ENCODE data around the gene MTA3.

DNA sequence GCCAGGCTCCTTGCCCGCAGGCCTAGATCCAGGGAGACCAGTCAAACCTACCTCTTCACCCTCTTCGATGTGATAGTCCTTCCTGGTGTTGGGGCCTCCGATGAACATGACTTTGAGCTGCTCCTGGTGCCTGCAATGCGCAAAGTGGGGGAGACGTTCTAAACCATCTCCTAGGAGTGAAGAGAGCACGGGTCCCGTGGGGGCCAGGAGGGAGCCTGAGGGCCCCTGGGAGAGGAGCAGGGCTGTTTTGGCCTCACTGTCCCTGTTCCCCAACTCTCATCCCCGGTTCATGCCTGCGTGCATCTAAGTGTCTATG is 220.0 kb downstream of the MTA3 start:
- TF ChIP-seq, protein P1, sequence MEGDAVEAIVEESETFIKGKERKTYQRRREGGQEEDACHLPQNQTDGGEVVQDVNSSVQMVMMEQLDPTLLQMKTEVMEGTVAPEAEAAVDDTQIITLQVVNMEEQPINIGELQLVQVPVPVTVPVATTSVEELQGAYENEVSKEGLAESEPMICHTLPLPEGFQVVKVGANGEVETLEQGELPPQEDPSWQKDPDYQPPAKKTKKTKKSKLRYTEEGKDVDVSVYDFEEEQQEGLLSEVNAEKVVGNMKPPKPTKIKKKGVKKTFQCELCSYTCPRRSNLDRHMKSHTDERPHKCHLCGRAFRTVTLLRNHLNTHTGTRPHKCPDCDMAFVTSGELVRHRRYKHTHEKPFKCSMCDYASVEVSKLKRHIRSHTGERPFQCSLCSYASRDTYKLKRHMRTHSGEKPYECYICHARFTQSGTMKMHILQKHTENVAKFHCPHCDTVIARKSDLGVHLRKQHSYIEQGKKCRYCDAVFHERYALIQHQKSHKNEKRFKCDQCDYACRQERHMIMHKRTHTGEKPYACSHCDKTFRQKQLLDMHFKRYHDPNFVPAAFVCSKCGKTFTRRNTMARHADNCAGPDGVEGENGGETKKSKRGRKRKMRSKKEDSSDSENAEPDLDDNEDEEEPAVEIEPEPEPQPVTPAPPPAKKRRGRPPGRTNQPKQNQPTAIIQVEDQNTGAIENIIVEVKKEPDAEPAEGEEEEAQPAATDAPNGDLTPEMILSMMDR (IDR thresholded peaks at IDR 0.05; ENCODE audit: low read depth, low read length, poor library complexity, severe bottlenecking) = no peak
- no peak for TF ChIP-seq EZH2phosphoT487 (IDR thresholded peaks at IDR 0.05; ENCODE audit: borderline replicate concordance, low read length)

Data from DOHH2 (cell line).